NCI-H82 (cell line): ENCODE measurements around the gene HADHA.
"Not testable (repeated sequence)": the region's sequence is repeated elsewhere in the genome, so short reads cannot be mapped to it uniquely, and the experiment has no call there.

Source experiments
- DNase-seq: peaks from one replicate; lab custom pipeline; 2025; lab: John Stamatoyannopoulos, UW

HADHA gene

GRCh38 chr2:26244309-26245230 lies at the start of gene HADHA, which contains the start of gene HADHB:
Gene HADHA (minus strand): TSS chr2:26244632. CDS start chr2:26244596, 36 bp downstream.
Gene HADHB (plus strand): TSS chr2:26244939. CDS start chr2:26254255, 9,316 bp downstream.
- peak; percentile 96 for DNase-seq

GRCh38 chr2:26292646-26293045 lies 48.2 kb upstream of the HADHA start:
- DNase-seq: no peak

GRCh38 chr2:26290001-26290400 lies 45.6 kb upstream of the HADHA start:
- no peak for DNase-seq

- no peak for DNase-seq
Measured at GRCh38 chr2:26285931-26286330, 41.5 kb upstream of the HADHA start.

GRCh38 chr2:26284132-26284531 lies 39.7 kb upstream of the HADHA start:
- no peak for DNase-seq

- DNase-seq: no peak
Measured at GRCh38 chr2:26283606-26284005, 39.2 kb upstream of the HADHA start.

GRCh38 chr2:26281226-26281625 lies 36.8 kb upstream of the HADHA start:
- DNase-seq: no peak

GRCh38 chr2:26279886-26280285 lies 35.5 kb upstream of the HADHA start:
- DNase-seq: peak; percentile 4

GRCh38 chr2:26276484-26277227 lies 32.2 kb upstream of the HADHA start:
- DNase-seq: no peak

- DNase-seq: no peak
Measured at GRCh38 chr2:26274058-26274613, 29.7 kb upstream of the HADHA start.

GRCh38 chr2:26273501-26273900 lies 29.1 kb upstream of the HADHA start:
- no peak for DNase-seq

- DNase-seq: no peak
Measured at GRCh38 chr2:26270373-26270772, 25.9 kb upstream of the HADHA start.

GRCh38 chr2:26269571-26270158 lies 25.2 kb upstream of the HADHA start:
- DNase-seq: no peak

- not testable (repeated sequence) for DNase-seq
Measured at GRCh38 chr2:26268670-26269385, 24.4 kb upstream of the HADHA start.

GRCh38 chr2:26268213-26268612 lies 23.8 kb upstream of the HADHA start:
- DNase-seq: no peak

- DNase-seq: not testable (repeated sequence)
Measured at GRCh38 chr2:26258836-26259235, 14.4 kb upstream of the HADHA start.

- no peak for DNase-seq
Measured at GRCh38 chr2:26255759-26256384, 11.4 kb upstream of the HADHA start.

- no peak for DNase-seq
Measured at GRCh38 chr2:26251893-26252292, 7.5 kb upstream of the HADHA start.

GRCh38 chr2:26249625-26250024 lies 5.2 kb upstream of the HADHA start:
- DNase-seq: no peak

GRCh38 chr2:26246818-26247217 lies 2.4 kb upstream of the HADHA start:
- no peak for DNase-seq

- no peak for DNase-seq
Measured at GRCh38 chr2:26245810-26246209, 1.4 kb upstream of the HADHA start.
